Peyer's patch (tissue), 4 donors: ENCODE results near the gene SCUBE1.

Experiments used
- POLR2A ChIP-seq, 2 donors: fragments of 450-650 bp; IDR thresholded peaks; one replicate each; pipeline ENCODE4 v1.5.1; 2017; ENCODE audit warnings: antibody characterized with exemption in 2 of 2, mild to moderate bottlenecking in 2 of 2, moderate library complexity in 2 of 2
- TF ChIP-seq, protein P1 (sequence below), 6 experiments: fragments of 450-650 bp in 4 of 6; fragments of 200-600 bp in 2 of 6; sonication (generic) in 1 of 6; IDR thresholded peaks; one replicate each; pipeline ENCODE4 v1.5.1; 2017 to 2019; ENCODE audit warnings: antibody characterized with exemption in 6 of 6, mild to moderate bottlenecking in 3 of 6, moderate library complexity in 1 of 6

DNA sequence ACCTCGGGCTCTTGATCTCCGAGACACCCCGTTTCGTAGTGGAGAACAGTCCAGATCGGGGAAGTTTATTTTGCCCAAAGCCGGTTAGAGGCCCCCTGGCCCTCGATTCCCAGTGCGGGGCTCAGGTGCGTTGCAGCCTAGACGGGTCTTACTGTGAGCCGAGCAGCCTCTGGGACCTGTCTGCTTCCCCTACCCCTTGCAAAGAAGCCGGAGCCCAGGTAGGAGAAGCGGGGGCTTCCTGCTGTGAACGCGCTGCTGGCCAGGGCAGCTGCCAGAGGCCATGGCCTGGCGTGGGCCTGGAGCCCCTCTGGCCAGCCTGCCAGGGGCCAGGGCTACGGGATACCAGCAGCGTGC, 191.2 kb downstream of the SCUBE1 start:
- TF ChIP-seq, protein P1, sequence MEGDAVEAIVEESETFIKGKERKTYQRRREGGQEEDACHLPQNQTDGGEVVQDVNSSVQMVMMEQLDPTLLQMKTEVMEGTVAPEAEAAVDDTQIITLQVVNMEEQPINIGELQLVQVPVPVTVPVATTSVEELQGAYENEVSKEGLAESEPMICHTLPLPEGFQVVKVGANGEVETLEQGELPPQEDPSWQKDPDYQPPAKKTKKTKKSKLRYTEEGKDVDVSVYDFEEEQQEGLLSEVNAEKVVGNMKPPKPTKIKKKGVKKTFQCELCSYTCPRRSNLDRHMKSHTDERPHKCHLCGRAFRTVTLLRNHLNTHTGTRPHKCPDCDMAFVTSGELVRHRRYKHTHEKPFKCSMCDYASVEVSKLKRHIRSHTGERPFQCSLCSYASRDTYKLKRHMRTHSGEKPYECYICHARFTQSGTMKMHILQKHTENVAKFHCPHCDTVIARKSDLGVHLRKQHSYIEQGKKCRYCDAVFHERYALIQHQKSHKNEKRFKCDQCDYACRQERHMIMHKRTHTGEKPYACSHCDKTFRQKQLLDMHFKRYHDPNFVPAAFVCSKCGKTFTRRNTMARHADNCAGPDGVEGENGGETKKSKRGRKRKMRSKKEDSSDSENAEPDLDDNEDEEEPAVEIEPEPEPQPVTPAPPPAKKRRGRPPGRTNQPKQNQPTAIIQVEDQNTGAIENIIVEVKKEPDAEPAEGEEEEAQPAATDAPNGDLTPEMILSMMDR (IDR thresholded peaks at IDR 0.05): no peak
- peak in 1 of 2 donors; percentile 35 for TF ChIP-seq POLR2A (IDR thresholded peaks at IDR 0.05)
